H1 (cell line): Measurements from ENCODE around the gene HNRNPAB. TPM values are rescaled to one million over a fixed set of nuclear protein-coding genes. Genes with fewer than 3 reads are reported as not detected.

Source experiments
- CTCF ChIA-PET: fragments of 300-600 bp; sonication (Branson Sonifier 250); formaldehyde crosslinking; loops from one replicate; lab custom pipeline; 2021; ENCODE audit not compliant: partially characterized antibody; lab: Charles Lee
- POLR2A ChIA-PET: fragments of 300-600 bp; sonication (Branson Sonifier 250); formaldehyde crosslinking; loops from one replicate; lab custom pipeline; 2021; ENCODE audit warnings: inconsistent platforms; ENCODE audit not compliant: partially characterized antibody; lab: Charles Lee
- DNase-seq, 2 experiments: peaks; one replicate each; pipeline versions ENCODE4 v3.0.0 to v3.0.0-alpha.2; 2010 to 2022; ENCODE audit warnings: low spot score in 2 of 2, low read depth in 1 of 2, mixed read lengths in 1 of 2
- FAIRE-seq: peaks from 2 replicates; lab custom pipeline; 2011; peaks lifted over from hg19 to GRCh38; lab: Jason Lieb, UNC
- H2AFZ ChIP-seq: 2 replicates; pipeline ENCODE4 v1.8.1; 2012; ENCODE audit warnings: low read length, inconsistent platforms
- H2AK5ac ChIP-seq: 2 replicates; pipeline ENCODE4 v1.6.1; 2013; ENCODE audit warnings: low read depth, low read length
- H2BK120ac ChIP-seq: replicated peaks from 2 replicates; pipeline ENCODE3; 2013; ENCODE audit warnings: low read depth, low read length, inconsistent platforms
- H2BK12ac ChIP-seq: 2 replicates; pipeline ENCODE4 v1.6.1; 2013; ENCODE audit warnings: low read depth, low read length
- H2BK15ac ChIP-seq: 2 replicates; pipeline ENCODE4 v1.6.1; 2013; ENCODE audit warnings: low read length
- H2BK20ac ChIP-seq: 2 replicates; pipeline ENCODE4 v1.6.1; 2013; ENCODE audit warnings: low read length
- H2BK5ac ChIP-seq: 2 replicates; pipeline ENCODE4 v1.6.1; 2013; ENCODE audit warnings: low read depth, low read length
- H3K14ac ChIP-seq: 2 replicates; pipeline ENCODE4 v1.6.1; 2013; ENCODE audit warnings: inconsistent platforms; ENCODE audit not compliant: insufficient read length
- H3K18ac ChIP-seq: 2 replicates; pipeline ENCODE4 v1.6.1; 2013; ENCODE audit warnings: low read length; ENCODE audit errors: extremely low read depth
- H3K23ac ChIP-seq: 2 replicates; pipeline ENCODE4 v1.6.1; 2013; ENCODE audit warnings: inconsistent platforms; ENCODE audit not compliant: insufficient read length
- H3K23me2 ChIP-seq: 2 replicates; pipeline ENCODE4 v1.6.1; 2013; ENCODE audit warnings: low read depth, low read length
- H3K27ac ChIP-seq: 2 replicates; pipeline ENCODE4 v1.6.1; 2011; ENCODE audit warnings: low read depth, low read length, inconsistent platforms
- H3K27me3 ChIP-seq, 4 experiments: replicated peaks in 1 of 4; 1 replicate in 1 of 4; 2 replicates in 3 of 4; pipeline versions ENCODE4 v1.6.1 to v1.8.1; 2011 to 2013; ENCODE audit warnings: low read length in 3 of 4, mild to moderate bottlenecking in 3 of 4, inconsistent platforms in 2 of 4, mixed read lengths in 2 of 4, moderate library complexity in 1 of 4; ENCODE audit not compliant: control insufficient read depth in 3 of 4, insufficient read depth in 3 of 4; ENCODE audit errors: extremely low read depth in 1 of 4
- H3K36me3 ChIP-seq, 4 experiments: 2 replicates each; pipeline versions ENCODE4 v1.6.1 to v1.8.1; 2011 to 2013; ENCODE audit warnings: mild to moderate bottlenecking in 4 of 4, low read length in 3 of 4, moderate library complexity in 2 of 4, control low read depth in 1 of 4, inconsistent platforms in 1 of 4; ENCODE audit not compliant: insufficient read depth in 4 of 4, control insufficient read depth in 2 of 4
- H3K4ac ChIP-seq: replicated peaks from 2 replicates; pipeline ENCODE3; 2013; ENCODE audit warnings: low read length, low read depth, mixed read lengths, inconsistent platforms; ENCODE audit not compliant: insufficient read length
- H3K4me1 ChIP-seq, 4 experiments: replicated peaks in 1 of 4; 1 replicate in 1 of 4; 2 replicates in 3 of 4; pipeline versions ENCODE4 v1.6.1 to v1.8.1; 2011 to 2013; ENCODE audit warnings: low read length in 3 of 4, inconsistent platforms in 2 of 4, mixed read lengths in 1 of 4; ENCODE audit not compliant: insufficient read depth in 4 of 4, control insufficient read depth in 3 of 4
- H3K4me2 ChIP-seq, 2 experiments: 2 replicates each; pipeline versions ENCODE4 v1.6.1 to v1.8.1; 2011 to 2013; ENCODE audit warnings: low read depth in 2 of 2, low read length in 2 of 2, control low read depth in 1 of 2, inconsistent platforms in 1 of 2, mild to moderate bottlenecking in 1 of 2; ENCODE audit not compliant: insufficient read depth in 1 of 2
- H3K4me3 ChIP-seq, 4 experiments: fragments of 200-600, 300-600 bp in 1 of 4; sonication (generic), shearing (Covaris generic), sonication (Bioruptor Twin) in 1 of 4; 2 replicates each; pipeline versions ENCODE4 v1.5.1 to v1.8.1; 2011 to 2016; ENCODE audit warnings: low read length in 4 of 4, low read depth in 3 of 4, control low read depth in 2 of 4, inconsistent platforms in 2 of 4, mild to moderate bottlenecking in 2 of 4, mixed read lengths in 1 of 4, moderate library complexity in 1 of 4; ENCODE audit not compliant: insufficient read depth in 2 of 4; ENCODE audit errors: extremely low read depth in 1 of 4
- H3K56ac ChIP-seq: replicated peaks from 2 replicates; pipeline ENCODE3; 2013; ENCODE audit warnings: low read depth, mild to moderate bottlenecking, mixed read lengths, low read length, inconsistent platforms; ENCODE audit not compliant: insufficient read length
- H3K79me1 ChIP-seq: 2 replicates; pipeline ENCODE4 v1.6.1; 2013; ENCODE audit warnings: low read depth, low read length, control low read depth
- H3K79me2 ChIP-seq, 2 experiments: 2 replicates each; pipeline versions ENCODE4 v1.6.1 to v1.8.1; 2012 to 2013; ENCODE audit warnings: low read length in 2 of 2, mild to moderate bottlenecking in 2 of 2, inconsistent platforms in 1 of 2; ENCODE audit not compliant: insufficient read depth in 2 of 2, control insufficient read depth in 1 of 2
- H3K9ac ChIP-seq, 4 experiments: replicated peaks in 1 of 4; 1 replicate in 1 of 4; 2 replicates in 3 of 4; pipeline versions ENCODE4 v1.6.1 to v1.8.1; 2011 to 2013; ENCODE audit warnings: low read depth in 3 of 4, low read length in 3 of 4, control low read depth in 2 of 4, mild to moderate bottlenecking in 2 of 4, moderate library complexity in 2 of 4, inconsistent platforms in 1 of 4; ENCODE audit errors: extremely low read depth in 1 of 4
- H3K9me3 ChIP-seq, 2 experiments: 2 replicates each; pipeline versions ENCODE4 v1.6.1 to v1.8.1; 2012 to 2013; ENCODE audit warnings: mild to moderate bottlenecking in 2 of 2, moderate library complexity in 2 of 2, control low read depth in 1 of 2, inconsistent platforms in 1 of 2, low read depth in 1 of 2, low read length in 1 of 2, mixed read lengths in 1 of 2; ENCODE audit not compliant: insufficient read depth in 2 of 2
- H4K20me1 ChIP-seq, 2 experiments: replicated peaks in 1 of 2; 2 replicates each; pipeline versions ENCODE3 to v1.8.1; 2011 to 2013; ENCODE audit warnings: inconsistent platforms in 2 of 2, low read length in 2 of 2, mild to moderate bottlenecking in 1 of 2; ENCODE audit not compliant: insufficient read depth in 2 of 2, control insufficient read depth in 1 of 2
- H4K5ac ChIP-seq: 2 replicates; pipeline ENCODE4 v1.6.1; 2013; ENCODE audit warnings: low read length, low read depth, mixed read lengths, inconsistent platforms; ENCODE audit not compliant: insufficient read length
- H4K8ac ChIP-seq: 2 replicates; pipeline ENCODE4 v1.8.0; 2013; ENCODE audit warnings: mild to moderate bottlenecking, moderate library complexity, low read length, inconsistent platforms; ENCODE audit not compliant: insufficient read depth; ENCODE audit errors: extremely low read depth
- H4K91ac ChIP-seq: replicated peaks from 2 replicates; pipeline ENCODE3; 2013; ENCODE audit warnings: low read length, mixed read lengths, inconsistent platforms; ENCODE audit not compliant: insufficient read length
- BRCA1 ChIP-seq: IDR thresholded peaks from 2 replicates; pipeline ENCODE4 v1.6.1; 2012; ENCODE audit warnings: low read depth, low read length, improper control_type of control experiment
- EGR1 ChIP-seq: IDR thresholded peaks from 2 replicates; pipeline ENCODE4 v1.6.1; 2011; ENCODE audit warnings: low read depth, low read length, borderline replicate concordance
- EP300 ChIP-seq, 2 experiments: IDR thresholded peaks; 1 replicate in 1 of 2; 2 replicates in 1 of 2; pipeline ENCODE4 v1.6.1; 2011 to 2012; ENCODE audit warnings: low read depth in 2 of 2, low read length in 2 of 2, mild to moderate bottlenecking in 2 of 2, borderline replicate concordance in 1 of 2, inconsistent platforms in 1 of 2, moderate library complexity in 1 of 2
- GTF2F1 ChIP-seq: IDR thresholded peaks from 2 replicates; pipeline ENCODE4 v1.6.1; 2012; ENCODE audit warnings: low read depth, low read length, improper control_type of control experiment, borderline replicate concordance
- POLR2AphosphoS5 ChIP-seq: IDR thresholded peaks from 2 replicates; pipeline ENCODE4 v1.6.1; 2011; ENCODE audit warnings: low read depth, low read length
- RXRA ChIP-seq: IDR thresholded peaks from 2 replicates; pipeline ENCODE4 v1.6.1; 2011; ENCODE audit warnings: low read depth, mild to moderate bottlenecking, low read length, moderate library complexity; ENCODE audit not compliant: insufficient read depth
- SIX5 ChIP-seq: IDR thresholded peaks from 2 replicates; pipeline ENCODE4 v1.6.1; 2011; ENCODE audit warnings: mild to moderate bottlenecking, low read depth, low read length
- WGBS, 2 experiments: shearing (Covaris generic) in 1 of 2; methylation state at CpG; one replicate each; pipeline versions ENCODE4 v1.1.6 to v1.1.7; 2013 to 2015; ENCODE audit warnings: low lambda C conversion rate in 2 of 2, mixed read lengths in 2 of 2, inconsistent platforms in 1 of 2, low coverage in 1 of 2, missing lambda C conversion rate in 1 of 2; ENCODE audit not compliant: insufficient replicate concordance in 2 of 2, insufficient coverage in 1 of 2, insufficient read length in 1 of 2; ENCODE audit errors: extremely low coverage in 1 of 2, missing lambda C conversion rate in 1 of 2; 5-methylcytosine and 5-hydroxymethylcytosine counted together
- polyA plus RNA-seq, 7 experiments: library from polyadenylated mRNA; depleted of rRNA in 3 of 7; stranded (reverse) in 5 of 7; unstranded in 2 of 7; fragments of >200 nt in 5 of 7; fragments of 200-250 nt in 2 of 7; gene quantifications; 1 replicate in 5 of 7; 2 replicates in 1 of 7; 4 replicates in 1 of 7; pipeline versions ENCODE4 v1.2.1 to v1.2.3, GENCODE V29; 2011 to 2013; ENCODE audit warnings: missing spikeins in 2 of 7, mixed read lengths in 2 of 7
- total RNA-seq: library from RNA; stranded (reverse); fragmentation: NEBNext Ultra II Directional; extraction: Animal tissue kit (Norgen Biotek cat#: 25700); gene quantifications from 2 replicates; pipeline ENCODE4 v1.2.1, GENCODE V29; 2021
- TF ChIP-seq, protein P1 (sequence below), 3 experiments: IDR thresholded peaks; 1 replicate in 2 of 3; 2 replicates in 1 of 3; pipeline versions ENCODE4 v1.5.1 to v1.6.1; 2011; ENCODE audit warnings: low read length in 3 of 3, mild to moderate bottlenecking in 3 of 3, inconsistent platforms in 2 of 3, low read depth in 1 of 3, moderate library complexity in 1 of 3; ENCODE audit not compliant: insufficient read depth in 1 of 3; ENCODE audit errors: control extremely low read depth in 1 of 3
- TF ChIP-seq, protein P2 (sequence below): IDR thresholded peaks from 2 replicates; pipeline ENCODE4 v1.6.1; 2012; ENCODE audit warnings: inconsistent platforms

HNRNPAB gene
- total and polyA plus RNA-seq, 2 of the 8 experiments (the other 6 are each of a cell fraction or from before 2014, with no cell fraction given) = 373 to 563 TPM

DNA sequence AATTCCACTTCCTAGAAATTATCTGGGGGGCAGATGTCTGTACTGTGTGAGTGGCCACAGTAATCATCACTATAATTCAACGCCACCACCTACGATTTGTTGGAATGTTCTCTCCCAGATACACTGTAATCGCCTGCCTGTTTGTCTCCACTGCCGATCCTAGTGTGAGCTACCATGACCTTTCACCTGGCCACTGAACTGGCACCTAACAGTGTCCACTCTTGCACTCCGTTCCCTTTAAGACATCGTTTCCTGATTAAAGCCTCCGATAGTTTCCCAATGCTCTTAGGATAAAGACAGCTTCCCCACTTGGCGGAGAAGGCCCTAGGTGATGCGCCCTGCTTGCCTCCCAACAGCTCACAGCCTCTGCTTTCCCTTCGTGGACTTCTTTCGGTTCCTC lies 24.3 kb downstream of the HNRNPAB start:
- Histone ChIP-seq H3K9me3 (no peaks in the 10 kb centered on the region), H2BK20ac (no peak overlapping the region), H3K56ac (no peak overlapping the region), H3K14ac (no peak overlapping the region), H3K79me2 (peaks cover 0 to 13% of the 10 kb centered on the region in 2 experiments; a peak in 2 of 4 replicates), H3K4me1 (peaks cover 0 to 23% (median 15%) of the 10 kb centered on the region in 4 experiments; a peak in 6 of 7 replicates), H2BK5ac (no peak overlapping the region), H3K27me3 (no peaks in the 10 kb centered on the region), H2AK5ac (no peak overlapping the region), H4K8ac (no peak overlapping the region), H3K18ac (no peak overlapping the region), H3K36me3 (peaks cover 7 to 35% (median 18%) of the 10 kb centered on the region in 4 experiments; a peak in 6 of 8 replicates), H3K23me2 (peaks cover 3% of the 10 kb centered on the region; the same call in 1 of the 2 replicates), H3K27ac (no peak overlapping the region), H2BK12ac (no peak overlapping the region), H3K79me1 (peaks cover 11% of the 10 kb centered on the region), H3K4me2 (no peak overlapping the region), H4K91ac (no peak overlapping the region), H2BK120ac (no peak overlapping the region), H3K23ac (no peak overlapping the region), H2AFZ (no peak overlapping the region), H3K4ac (no peak overlapping the region), H4K5ac (no peak overlapping the region), H2BK15ac (no peak overlapping the region), H4K20me1 (peaks cover 0 to 15% of the 10 kb centered on the region in 2 experiments), H3K9ac (no peak overlapping the region; a peak in 1 of 7 replicates), H3K4me3 (no peak overlapping the region)
- 93% methylated on average over 11 of the region's 11 CpGs; no CpG with 5 or more reads in 1 of the 2 experiments for WGBS, 2 experiments
- FAIRE-seq (no peak), DNase-seq (no peak)
- POLR2A ChIA-PET = interaction anchor here (0.8 to 21.6 kb wide), 5 partner anchors 9 to 48 kb away, joined by 3 to 507 read pairs (median 3); partner anchors contain the start of gene HNRNPAB
- CTCF ChIA-PET = interaction anchor here (0.6 to 2.2 kb wide), 5 partner anchors 9 to 668 kb away, joined by 4 to 10 read pairs (median 4); no protein-coding TSS in a partner anchor
- TF ChIP-seq GTF2F1 (no peak), EGR1 (no peak), BRCA1 (no peak), POLR2AphosphoS5 (no peak), SIX5 (no peak), RXRA (no peak), EP300 (IDR thresholded peaks at IDR 0.05; ENCODE audit: borderline replicate concordance in 1 of 2, low read depth in 2 of 2, low read length in 2 of 2) (no peak)
- TF ChIP-seq, protein P1, sequence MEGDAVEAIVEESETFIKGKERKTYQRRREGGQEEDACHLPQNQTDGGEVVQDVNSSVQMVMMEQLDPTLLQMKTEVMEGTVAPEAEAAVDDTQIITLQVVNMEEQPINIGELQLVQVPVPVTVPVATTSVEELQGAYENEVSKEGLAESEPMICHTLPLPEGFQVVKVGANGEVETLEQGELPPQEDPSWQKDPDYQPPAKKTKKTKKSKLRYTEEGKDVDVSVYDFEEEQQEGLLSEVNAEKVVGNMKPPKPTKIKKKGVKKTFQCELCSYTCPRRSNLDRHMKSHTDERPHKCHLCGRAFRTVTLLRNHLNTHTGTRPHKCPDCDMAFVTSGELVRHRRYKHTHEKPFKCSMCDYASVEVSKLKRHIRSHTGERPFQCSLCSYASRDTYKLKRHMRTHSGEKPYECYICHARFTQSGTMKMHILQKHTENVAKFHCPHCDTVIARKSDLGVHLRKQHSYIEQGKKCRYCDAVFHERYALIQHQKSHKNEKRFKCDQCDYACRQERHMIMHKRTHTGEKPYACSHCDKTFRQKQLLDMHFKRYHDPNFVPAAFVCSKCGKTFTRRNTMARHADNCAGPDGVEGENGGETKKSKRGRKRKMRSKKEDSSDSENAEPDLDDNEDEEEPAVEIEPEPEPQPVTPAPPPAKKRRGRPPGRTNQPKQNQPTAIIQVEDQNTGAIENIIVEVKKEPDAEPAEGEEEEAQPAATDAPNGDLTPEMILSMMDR (IDR thresholded peaks at IDR 0.05; ENCODE audit: control extremely low read depth in 1 of 3, insufficient read depth in 1 of 3, low read depth in 1 of 3, low read length in 3 of 3) = no peak
- TF ChIP-seq, protein P2, sequence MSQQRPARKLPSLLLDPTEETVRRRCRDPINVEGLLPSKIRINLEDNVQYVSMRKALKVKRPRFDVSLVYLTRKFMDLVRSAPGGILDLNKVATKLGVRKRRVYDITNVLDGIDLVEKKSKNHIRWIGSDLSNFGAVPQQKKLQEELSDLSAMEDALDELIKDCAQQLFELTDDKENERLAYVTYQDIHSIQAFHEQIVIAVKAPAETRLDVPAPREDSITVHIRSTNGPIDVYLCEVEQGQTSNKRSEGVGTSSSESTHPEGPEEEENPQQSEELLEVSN = no peak
